ENCODE data around the gene OXSR1.

GRCh38 chr3:38222032-38222634 is 56.8 kb downstream of the OXSR1 start:
- TF ChIP-seq EZH2 (IDR thresholded peaks at IDR 0.05), result no peak
- TF ChIP-seq POLR2AphosphoS5 (IDR thresholded peaks at IDR 0.05; ENCODE audit: borderline replicate concordance, low read depth, low read length), result no peak
- no peak for TF ChIP-seq FOXP2 (optimal IDR thresholded peaks at IDR 0.05; ENCODE audit: control extremely low read depth, extremely low read length, insufficient read depth)

Measured in SK-N-MC (cell line).